ENCODE data around the gene SCN8A.
"Not testable (repeated sequence)": the region's sequence is repeated elsewhere in the genome, so short reads cannot be mapped to it uniquely, and the experiment has no call there.

SCN8A gene

GRCh38 chr12:51625370-51625769 lies 34.3 kb downstream of the SCN8A start:
- DNase-seq (ENCODE audit: low spot score): no peak

- no peak for DNase-seq (ENCODE audit: low spot score)
Observed at GRCh38 chr12:51626115-51626514, 35.1 kb downstream of the SCN8A start.

GRCh38 chr12:51626629-51627028 lies 35.6 kb downstream of the SCN8A start:
- DNase-seq (ENCODE audit: low spot score): no peak

GRCh38 chr12:51630256-51630880 lies 39.3 kb downstream of the SCN8A start:
- DNase-seq (ENCODE audit: low spot score): no peak

GRCh38 chr12:51630986-51631385 lies 40.0 kb downstream of the SCN8A start:
- DNase-seq (ENCODE audit: low spot score): no peak

GRCh38 chr12:51631591-51631990 lies 40.6 kb downstream of the SCN8A start:
- DNase-seq (ENCODE audit: low spot score): peak; percentile 12

- DNase-seq (ENCODE audit: low spot score): no peak
Observed at GRCh38 chr12:51632623-51633022, 41.6 kb downstream of the SCN8A start.

- no peak for DNase-seq (ENCODE audit: low spot score)
Observed at GRCh38 chr12:51635346-51635745, 44.3 kb downstream of the SCN8A start.

- no peak for DNase-seq (ENCODE audit: low spot score)
Observed at GRCh38 chr12:51636581-51636980, 45.5 kb downstream of the SCN8A start.

- DNase-seq (ENCODE audit: low spot score): no peak
Observed at GRCh38 chr12:51636986-51637385, 46.0 kb downstream of the SCN8A start.

- no peak for DNase-seq (ENCODE audit: low spot score)
Observed at GRCh38 chr12:51639361-51639760, 48.3 kb downstream of the SCN8A start.

GRCh38 chr12:51642286-51642685 lies 51.3 kb downstream of the SCN8A start:
- DNase-seq (ENCODE audit: low spot score): no peak

- DNase-seq (ENCODE audit: low spot score): no peak
Observed at GRCh38 chr12:51643951-51644350, 52.9 kb downstream of the SCN8A start.

GRCh38 chr12:51644691-51645090 lies 53.7 kb downstream of the SCN8A start:
- DNase-seq (ENCODE audit: low spot score): not testable (repeated sequence)

GRCh38 chr12:51645961-51646360 lies 54.9 kb downstream of the SCN8A start:
- no peak for DNase-seq (ENCODE audit: low spot score)

GRCh38 chr12:51647647-51648046 lies 56.6 kb downstream of the SCN8A start:
- no peak for DNase-seq (ENCODE audit: low spot score)

- DNase-seq (ENCODE audit: low spot score): no peak
Observed at GRCh38 chr12:51653431-51653830, 62.4 kb downstream of the SCN8A start.

GRCh38 chr12:51661199-51661598 lies 70.2 kb downstream of the SCN8A start:
- no peak for DNase-seq (ENCODE audit: low spot score)

- no peak for DNase-seq (ENCODE audit: low spot score)
Observed at GRCh38 chr12:51661836-51662235, 70.8 kb downstream of the SCN8A start.

- DNase-seq (ENCODE audit: low spot score): no peak
Observed at GRCh38 chr12:51662728-51663154, 71.7 kb downstream of the SCN8A start.

- DNase-seq (ENCODE audit: low spot score): no peak
Observed at GRCh38 chr12:51663390-51663789, 72.4 kb downstream of the SCN8A start.

- no peak for DNase-seq (ENCODE audit: low spot score)
Observed at GRCh38 chr12:51666696-51667095, 75.7 kb downstream of the SCN8A start.

- no peak for DNase-seq (ENCODE audit: low spot score)
Observed at GRCh38 chr12:51667269-51667668, 76.2 kb downstream of the SCN8A start.

GRCh38 chr12:51669271-51669670 lies 78.2 kb downstream of the SCN8A start:
- no peak for DNase-seq (ENCODE audit: low spot score)

GRCh38 chr12:51669996-51670395 lies 79.0 kb downstream of the SCN8A start:
- no peak for DNase-seq (ENCODE audit: low spot score)

All from SW480 (cell line).